HG02981 (cell line): ENCODE results near the gene NGEF.
"Not testable (repeated sequence)": the region's sequence is repeated elsewhere in the genome, so short reads cannot be mapped to it uniquely, and the experiment has no call there.

ENCODE experiments used
- ATAC-seq: cut with Tn5 transposase; IDR thresholded peaks from one replicate; pipeline ENCODE4 v1.9.1; 2021; ENCODE audit warnings: mild to moderate bottlenecking, moderate library complexity; ENCODE audit not compliant: unreplicated experiment

Gene NGEF, protein sequence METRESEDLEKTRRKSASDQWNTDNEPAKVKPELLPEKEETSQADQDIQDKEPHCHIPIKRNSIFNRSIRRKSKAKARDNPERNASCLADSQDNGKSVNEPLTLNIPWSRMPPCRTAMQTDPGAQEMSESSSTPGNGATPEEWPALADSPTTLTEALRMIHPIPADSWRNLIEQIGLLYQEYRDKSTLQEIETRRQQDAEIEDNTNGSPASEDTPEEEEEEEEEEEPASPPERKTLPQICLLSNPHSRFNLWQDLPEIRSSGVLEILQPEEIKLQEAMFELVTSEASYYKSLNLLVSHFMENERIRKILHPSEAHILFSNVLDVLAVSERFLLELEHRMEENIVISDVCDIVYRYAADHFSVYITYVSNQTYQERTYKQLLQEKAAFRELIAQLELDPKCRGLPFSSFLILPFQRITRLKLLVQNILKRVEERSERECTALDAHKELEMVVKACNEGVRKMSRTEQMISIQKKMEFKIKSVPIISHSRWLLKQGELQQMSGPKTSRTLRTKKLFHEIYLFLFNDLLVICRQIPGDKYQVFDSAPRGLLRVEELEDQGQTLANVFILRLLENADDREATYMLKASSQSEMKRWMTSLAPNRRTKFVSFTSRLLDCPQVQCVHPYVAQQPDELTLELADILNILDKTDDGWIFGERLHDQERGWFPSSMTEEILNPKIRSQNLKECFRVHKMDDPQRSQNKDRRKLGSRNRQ

DNA sequence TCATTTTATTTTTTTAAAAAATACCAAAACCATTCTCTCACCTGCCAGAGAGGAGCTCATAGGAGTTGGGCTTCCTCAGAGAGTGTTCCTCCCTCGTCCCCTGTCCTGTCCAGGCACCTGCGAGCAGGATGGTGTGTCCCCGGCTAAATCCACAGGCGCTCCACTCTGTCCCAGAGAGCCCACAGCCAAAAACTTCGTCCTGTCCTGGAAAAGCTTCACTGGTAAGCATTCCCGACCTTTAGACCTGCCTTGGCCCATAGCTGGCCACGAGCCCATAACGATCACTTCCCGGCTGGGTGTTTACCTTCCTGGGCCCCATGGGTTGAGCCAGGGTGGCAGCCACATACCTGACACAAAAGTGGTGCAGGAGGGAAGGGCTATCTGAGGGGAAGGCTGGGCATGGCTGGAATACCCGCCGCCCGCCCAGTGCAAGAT is at the start of gene NGEF:
NGEF (minus strand) TSS at position 230 of the 435 bp plus-strand sequence. CDS start 38,366 bp downstream, outside the sequence.
- no peak for ATAC-seq

DNA sequence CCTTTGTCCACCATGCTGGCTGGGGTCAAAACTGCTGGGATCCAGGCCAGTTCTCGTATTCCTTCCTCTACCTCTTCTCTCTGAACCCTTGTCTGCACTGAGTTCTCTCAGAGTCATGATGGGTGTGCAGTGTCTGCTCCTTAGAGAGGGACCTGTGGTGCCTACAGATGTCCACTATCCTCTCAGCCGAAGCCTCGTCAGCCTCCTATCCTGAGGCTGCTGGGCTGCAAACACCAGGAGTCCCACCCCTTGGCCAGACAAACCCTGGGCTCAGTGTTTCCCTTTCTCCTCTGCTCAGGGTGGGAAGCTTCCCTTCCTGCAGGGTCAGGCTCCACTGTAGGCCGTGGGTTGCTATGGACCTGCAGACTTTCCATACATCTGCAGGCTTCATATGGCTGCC is 49.4 kb upstream of the NGEF start:
- no peak for ATAC-seq

DNA sequence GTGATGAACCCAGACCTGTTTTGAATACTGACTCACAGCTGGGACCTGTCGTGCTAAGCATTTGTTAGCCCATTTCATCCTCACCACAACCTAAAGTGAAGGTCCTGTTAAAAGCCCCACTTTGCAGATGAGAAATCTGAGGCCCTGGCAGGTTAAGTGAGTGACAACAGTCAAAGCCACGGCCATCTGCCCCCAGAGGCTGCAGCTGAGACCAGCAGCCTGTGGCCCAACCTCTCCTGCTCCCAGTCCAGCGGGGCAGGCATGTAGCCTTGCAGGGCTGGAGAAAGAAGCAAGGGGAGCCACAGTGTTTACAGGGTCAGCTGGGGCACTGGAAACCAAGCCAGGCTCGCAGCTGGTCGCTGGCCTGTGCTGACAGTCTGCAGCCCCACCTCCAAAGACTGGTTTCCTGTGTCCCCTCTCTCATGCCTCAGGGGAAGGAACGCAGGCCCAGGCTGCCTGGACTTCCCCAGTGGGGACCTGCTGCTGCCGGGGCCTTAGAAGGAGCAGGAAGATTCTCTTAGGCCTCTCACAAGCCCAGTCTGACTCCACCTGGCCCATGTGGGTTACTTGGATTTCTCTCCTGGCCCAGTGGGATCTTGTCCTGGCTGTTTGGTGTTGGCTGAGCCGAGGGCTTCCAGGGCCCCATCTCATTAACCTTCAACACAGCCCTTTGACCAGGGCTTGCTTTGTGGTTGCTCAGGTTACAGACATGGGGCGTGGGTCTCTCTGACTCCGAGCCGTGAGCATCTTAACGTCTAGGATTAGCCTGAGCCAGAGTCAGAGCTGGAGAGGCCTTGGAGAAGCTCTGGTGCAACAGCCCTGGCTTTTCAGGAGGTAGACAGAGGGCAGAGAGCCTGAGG is 48.8 kb upstream of the NGEF start:
- no peak for ATAC-seq

DNA sequence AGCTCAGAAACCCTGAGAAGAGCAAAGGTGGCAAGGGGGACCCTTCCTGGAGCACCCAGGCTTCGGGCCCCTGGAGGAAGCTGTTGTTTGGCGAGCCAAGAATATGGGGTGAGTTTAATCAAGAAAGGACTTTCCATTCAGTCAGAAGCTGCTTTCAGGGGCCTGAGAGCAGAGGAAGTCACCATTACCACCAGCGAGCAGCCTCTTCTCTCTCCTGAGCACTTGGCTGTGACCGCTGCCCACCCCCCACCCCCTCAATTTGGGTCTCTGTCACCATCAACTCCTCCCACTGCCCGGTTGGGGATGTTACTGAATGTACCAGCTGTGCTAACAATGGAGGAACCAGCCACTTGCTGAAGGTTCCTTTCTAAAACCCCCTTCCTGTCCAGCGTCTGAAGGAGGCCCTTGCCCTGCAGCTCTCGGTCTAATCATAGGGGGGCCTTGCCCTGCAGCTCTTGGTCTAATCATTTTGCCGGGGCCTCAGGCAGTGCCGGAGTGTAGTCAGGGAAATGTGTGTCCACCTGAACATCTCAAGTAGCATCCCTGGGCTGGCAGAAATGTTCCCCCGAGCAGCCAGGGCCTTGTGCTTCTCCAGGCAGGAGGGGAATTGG is 48.0 kb upstream of the NGEF start:
- ATAC-seq, result no peak

DNA sequence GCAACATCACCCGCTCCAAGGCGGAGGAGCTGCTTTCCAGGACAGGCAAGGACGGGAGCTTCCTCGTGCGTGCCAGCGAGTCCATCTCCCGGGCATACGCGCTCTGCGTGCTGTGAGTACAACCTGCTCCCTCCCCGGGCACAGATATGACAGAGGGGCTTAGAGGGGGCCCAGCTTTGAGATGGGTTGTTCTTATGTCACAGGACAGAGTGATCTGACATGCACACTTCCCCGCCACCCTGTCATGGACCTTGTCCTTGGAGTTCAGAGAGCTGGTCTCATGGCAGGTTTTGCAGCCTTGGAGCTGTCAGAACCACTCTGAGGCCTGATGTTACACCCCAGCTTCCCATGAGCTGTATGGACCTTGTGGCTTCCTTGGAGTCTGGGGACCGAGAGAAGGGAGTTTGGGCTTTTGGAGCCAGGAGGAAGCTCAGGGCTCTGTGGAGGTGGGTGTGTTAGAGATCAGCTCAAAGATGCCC is 47.5 kb upstream of the NGEF start:
- no peak for ATAC-seq

DNA sequence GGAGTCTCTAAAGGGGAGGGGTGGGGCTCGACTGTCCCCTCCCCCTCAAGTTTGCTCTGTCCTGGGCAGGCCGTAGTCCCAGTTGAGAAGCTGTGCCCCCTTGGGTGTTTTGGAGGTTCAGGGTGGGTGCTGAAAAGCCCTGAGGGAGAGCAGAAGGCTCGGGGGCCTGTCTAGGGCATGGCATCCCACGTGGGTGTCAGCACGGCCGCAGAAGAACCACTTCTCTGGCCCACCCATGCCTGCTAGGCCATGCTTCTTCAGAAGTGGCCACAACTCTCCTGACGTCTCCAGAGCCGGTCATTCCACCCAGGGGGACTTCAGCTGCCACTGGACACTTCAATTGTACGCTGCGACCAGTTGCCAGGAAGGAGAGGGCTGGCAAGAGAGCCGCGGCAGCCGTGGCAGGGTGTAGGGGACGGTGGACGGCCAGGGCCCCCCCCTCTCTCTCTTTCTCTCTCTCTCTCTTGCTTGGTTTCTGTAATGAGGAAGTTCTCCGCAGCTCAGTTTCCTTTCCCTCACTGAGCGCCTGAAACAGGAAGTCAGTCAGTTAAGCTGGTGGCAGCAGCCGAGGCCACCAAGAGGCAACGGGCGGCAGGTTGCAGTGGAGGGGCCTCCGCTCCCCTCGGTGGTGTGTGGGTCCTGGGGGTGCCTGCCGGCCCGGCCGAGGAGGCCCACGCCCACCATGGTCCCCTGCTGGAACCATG is 46.9 kb upstream of the NGEF start, which contains the start of gene INPP5D:
INPP5D (plus strand) TSS at position 546 of the 704 bp plus-strand sequence; CDS start at position 683, 137 bp downstream.
- ATAC-seq, result peak; percentile 52

DNA sequence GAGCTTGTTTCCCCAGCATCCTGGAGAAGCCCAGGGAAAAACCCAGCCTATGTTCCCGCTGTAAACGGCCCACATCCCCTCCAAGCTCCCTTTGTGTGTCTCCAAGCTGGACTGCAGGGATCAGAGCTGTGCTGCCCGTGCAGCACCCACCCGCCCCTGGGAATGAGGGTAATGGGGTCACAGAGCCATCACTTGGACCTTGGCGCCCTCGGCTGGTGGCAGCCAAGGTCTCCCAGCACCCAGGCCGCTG is 46.4 kb upstream of the NGEF start:
- no peak for ATAC-seq

DNA sequence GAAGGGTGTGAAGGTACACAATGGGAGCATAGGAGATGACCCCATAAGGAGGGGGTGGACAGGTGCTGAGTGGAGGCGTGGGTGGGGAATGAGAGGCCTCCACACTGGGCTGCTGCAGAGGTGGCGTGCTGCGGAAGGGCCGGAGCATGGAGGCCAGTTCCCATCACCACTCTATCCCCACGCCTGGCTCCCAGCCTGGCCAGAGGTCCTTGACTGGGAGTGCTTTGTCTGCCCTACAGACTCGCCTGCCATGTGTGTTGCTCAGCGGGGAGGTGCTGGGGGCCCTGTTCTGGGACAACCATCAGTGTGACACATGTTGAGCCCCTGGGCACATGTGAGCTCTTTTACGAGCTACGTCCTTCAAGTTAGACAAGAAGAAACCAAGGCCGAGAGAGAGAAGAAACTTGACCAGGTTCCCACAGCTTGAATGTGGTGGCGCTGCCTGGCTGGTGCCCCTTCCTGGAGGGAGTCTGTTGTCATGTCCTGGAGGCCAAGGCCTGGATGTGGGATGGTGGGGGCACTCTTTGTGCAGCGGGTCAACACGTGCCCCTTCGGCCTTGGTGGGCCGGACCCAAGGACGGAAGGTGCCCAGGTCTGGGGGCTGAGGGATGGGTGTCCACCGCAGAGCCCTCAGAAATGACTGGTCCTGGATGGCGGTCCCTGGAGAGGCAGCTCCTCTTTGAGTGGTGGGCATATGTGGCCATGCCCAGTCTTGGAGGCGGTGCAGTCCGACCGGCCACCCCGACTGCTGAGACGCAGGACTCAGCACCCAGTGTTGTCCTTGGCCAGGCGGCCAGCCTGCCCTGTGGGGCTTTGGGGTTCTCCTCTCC is 45.9 kb upstream of the NGEF start:
- no peak for ATAC-seq

DNA sequence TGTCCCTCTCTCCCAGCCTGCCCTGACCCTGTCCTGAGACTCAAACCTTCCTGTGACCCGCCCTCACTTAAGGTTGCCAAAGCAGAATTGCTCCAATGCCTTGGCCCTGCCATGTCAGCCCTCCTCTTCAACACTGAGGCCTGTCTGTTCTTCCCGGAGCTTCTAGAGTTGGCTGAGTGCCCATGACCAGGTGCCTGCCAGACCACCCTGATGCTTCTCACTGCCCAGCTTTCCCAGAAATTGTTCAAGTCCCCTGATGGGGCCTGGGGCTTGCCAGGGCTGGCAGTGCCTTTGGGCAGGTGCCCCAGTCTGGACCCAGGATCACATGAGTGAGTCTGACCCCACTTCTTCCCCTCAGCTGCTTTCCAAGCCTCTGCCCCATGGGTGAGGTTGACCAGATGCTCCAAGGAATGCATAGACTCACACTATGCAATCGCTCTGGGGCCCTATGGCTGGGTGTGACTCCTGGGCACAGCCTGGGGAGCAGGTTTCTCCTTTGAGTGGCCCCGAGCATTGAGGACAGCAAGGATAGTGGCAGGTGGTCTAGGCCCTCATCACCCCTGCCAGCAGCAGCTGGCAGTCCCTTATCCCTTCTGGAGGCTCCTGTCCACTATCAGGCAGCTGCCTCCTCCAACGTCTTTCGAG is 44.0 kb upstream of the NGEF start:
- no peak for ATAC-seq

DNA sequence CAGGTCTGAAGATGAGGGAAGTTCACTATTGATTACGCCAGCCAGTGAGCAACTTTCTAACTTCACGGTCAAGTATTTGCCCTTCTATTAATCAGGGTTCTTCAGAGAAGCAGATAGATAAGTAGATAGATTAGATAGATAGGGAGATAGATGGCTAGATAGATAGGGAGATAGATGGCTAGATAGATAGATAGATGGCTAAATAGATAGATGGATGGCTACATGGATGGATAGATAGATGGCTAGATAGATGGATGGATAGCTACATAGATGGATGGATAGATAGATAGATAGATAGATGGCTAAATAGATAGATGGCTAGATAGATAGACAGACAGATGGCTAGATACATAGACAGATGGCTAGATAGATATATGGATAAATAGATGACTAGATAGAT is 42.3 kb upstream of the NGEF start:
- ATAC-seq, result no peak

DNA sequence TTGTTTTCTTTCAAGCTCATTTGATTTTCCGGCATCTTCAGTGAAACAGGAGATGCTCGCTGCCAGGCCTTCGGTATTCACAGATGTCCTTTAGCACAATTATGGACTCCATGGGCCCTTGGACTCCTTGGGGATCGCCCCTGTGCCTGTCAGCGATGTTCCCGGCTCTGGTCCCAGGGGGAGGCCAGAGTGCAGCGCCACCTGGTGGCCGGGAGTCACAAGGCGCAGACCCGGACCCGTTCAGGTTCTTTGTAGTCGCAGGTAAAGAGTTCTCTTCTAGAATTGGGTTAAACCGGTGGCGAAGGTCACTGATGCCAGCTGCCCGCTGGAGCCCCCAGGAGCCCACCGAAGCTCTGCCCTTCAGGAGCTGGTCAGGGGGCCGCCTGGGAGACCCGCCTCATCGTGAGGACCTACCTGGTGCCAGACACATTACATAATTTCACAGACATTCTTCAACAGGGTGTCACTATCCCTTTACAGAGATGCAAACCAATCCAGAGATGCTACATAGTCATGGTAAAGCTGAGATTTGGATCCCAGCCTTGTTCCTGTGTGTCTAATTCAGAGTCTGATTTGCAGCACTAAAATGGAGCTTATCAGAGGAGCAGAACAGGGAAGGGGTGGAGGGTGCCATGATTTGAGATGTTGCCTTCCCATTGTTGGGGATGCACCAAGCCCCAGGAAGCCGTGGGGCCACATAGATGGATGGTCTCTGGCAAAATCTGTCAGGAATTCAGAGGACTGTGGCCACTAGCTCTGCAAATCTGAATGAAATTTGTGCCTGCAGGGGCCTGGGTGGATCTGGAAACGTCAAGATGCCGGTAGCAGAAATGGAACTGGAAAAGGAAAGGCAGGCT is 41.1 kb upstream of the NGEF start:
- ATAC-seq, result peak; percentile 53

DNA sequence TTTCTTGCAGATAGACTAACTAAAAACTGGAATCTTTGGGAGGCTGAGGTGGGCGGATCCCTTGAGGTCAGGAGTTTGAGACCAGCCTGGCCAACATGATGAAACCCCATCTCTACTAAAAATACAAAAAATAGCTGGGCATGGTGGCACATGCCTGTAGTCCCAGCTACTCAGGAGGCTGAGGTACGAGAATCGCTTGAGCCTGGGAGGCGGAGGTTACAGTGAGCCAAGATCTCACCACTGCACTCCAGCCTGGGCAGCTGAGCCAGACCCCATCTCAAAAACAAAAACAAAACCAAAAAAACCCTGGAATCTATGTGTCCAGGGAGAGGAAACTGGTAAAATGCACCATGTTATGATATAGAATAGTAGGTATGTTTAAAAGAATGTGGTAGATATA is 39.5 kb upstream of the NGEF start:
- ATAC-seq, result not testable (repeated sequence)

DNA sequence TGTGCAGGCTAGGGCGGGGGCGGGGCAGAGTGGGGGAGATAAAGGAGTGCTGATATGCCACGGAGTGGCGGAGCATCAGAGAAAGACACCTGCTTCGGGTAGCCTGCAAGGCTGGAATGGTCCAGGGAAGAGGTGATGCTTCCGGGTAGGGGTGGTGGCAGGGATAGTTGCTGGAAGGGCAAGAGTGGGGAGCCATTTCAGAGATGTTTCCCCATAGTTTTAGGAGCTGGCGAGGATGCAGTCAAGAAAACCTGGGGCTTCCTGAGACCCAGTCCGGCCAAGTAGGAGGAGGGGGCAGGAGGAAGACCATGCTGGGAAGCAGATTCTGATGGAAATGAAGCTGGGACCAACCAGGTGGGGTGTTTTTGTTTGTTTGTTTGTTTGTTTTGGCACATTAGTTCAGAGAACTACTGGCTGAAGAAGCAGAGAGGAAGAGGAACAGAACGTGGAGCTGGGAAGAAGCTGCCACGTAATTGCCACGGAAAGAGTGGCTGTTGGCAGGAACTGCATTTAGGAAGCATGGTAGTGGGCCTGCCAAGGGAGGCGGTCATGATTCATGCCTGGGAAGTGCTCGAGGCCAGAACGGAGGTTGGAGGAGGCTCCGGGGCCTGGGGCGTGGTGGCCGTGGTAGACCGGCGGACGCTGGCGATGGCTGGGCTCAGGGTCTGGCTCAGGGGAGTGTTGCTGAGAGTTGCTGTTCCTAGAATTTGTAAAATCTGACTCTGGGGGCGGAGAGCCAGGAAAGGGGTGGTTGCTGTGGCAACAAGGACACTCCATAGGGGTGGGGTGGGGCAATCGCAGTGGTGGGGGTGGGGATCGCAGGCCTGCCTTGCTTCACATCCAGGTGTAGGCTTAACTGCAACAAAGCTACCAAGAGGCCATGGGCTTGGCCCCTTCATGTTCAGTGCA is 38.4 kb upstream of the NGEF start:
- no peak for ATAC-seq

DNA sequence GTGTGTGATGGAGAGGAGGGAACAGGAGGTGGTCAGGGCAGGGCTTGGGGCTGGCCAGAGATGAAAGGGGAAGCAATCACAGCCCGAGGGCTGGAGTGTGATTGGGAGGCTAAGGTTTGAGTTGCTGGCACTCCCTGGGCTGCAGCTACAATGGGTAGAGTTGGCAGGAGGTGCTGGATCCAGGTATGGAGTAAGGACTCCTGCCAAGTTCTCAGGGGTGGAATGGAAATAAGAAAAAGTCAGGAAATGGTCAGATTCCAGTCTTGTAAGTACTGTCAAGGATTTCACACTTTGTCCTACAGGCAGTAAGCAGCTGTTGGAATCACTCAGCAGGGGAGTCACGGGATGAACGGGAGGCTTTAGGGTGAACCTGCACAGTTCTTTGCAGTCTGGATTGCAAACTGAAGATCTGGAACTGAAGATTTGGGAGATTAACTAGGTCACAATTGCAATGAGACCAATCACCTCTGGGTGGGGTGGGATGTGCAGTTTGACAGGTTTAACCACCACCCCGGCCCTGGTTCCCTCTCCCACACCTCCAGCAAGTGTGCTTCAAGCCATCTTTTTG is 36.2 kb upstream of the NGEF start:
- ATAC-seq, result no peak

DNA sequence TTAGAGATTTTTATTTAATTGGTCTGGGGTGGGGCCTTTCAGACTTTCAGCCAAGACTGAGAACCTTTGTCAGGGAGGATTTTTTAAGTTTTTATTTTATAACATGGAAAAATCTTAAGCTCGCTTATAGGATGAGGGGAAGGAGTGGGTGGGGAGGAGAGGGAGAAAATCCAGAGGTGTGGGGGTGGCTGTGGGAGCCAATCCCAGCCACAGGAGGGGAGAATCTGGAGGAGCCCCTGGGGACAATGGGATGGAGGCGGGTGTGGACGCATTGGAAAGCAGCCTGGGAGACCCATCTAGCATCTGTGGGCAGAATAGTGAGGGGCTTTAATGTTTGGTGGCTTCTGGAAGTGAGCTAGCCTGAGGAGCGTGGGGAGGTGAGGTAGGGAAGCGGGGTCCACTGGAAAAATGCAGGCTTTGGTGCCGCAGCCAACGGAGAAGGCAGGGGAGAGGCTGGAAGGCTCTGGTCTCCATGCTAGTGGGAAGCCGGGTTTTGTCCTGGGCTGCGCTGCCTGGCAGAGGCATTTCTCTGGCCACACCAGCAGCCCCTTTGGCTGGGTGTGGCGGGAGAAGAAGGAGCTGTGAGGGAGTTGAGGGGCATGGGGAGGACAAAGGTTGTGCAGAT is 35.6 kb upstream of the NGEF start:
- no peak for ATAC-seq

DNA sequence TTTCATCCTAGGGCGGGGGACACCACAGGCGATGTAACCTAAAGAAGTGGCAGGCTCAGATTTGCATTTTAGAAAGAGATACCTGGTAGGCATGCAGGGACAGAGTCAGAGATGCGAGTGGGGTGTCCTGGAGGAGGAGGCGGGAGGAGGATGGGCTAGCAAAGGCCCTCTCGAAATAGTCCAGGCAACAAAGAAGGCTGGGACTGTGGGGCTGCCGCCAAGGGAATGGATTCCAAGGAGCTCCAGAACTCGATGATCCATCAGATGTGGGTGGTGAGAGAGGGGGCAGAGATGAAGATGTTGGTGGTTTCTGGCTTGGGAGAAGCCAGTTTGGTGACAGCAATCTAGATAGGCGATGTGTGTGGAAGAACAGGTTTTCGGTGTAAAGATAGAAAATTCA is 34.6 kb upstream of the NGEF start:
- ATAC-seq, result no peak
